Endothelial cell (in vitro differentiated cells): ENCODE results near the gene PISD. TPM values are rescaled to one million over a fixed set of nuclear protein-coding genes. Genes with fewer than 3 reads are reported as not detected.
A peak's percentile ranks its signal among the peaks of the same experiment; 100 is the strongest.

Experiments
- DNase-seq: peaks from one replicate; pipeline ENCODE4 v3.0.0; 2021; ENCODE audit warnings: low spot score
- H3K27ac Mint-ChIP-seq: one replicate; pipeline ENCODE4 v1.8.0; 2021; ENCODE audit warnings: mixed read lengths, inconsistent platforms; ENCODE audit not compliant: unreplicated experiment
- H3K27me3 Mint-ChIP-seq: one replicate; pipeline ENCODE4 v1.8.0; 2021; ENCODE audit warnings: mild to moderate bottlenecking, moderate library complexity, mixed read lengths, inconsistent platforms; ENCODE audit not compliant: unreplicated experiment
- H3K36me3 Mint-ChIP-seq: one replicate; pipeline ENCODE4 v1.8.0; 2021; ENCODE audit warnings: mild to moderate bottlenecking, low read depth, mixed read lengths, inconsistent platforms; ENCODE audit not compliant: unreplicated experiment
- H3K4me1 Mint-ChIP-seq: one replicate; pipeline ENCODE4 v1.8.0; 2021; ENCODE audit warnings: mild to moderate bottlenecking, mixed read lengths, inconsistent platforms; ENCODE audit not compliant: unreplicated experiment
- H3K4me3 Mint-ChIP-seq: one replicate; pipeline ENCODE4 v1.8.0; 2021; ENCODE audit warnings: mild to moderate bottlenecking, mixed read lengths, inconsistent platforms; ENCODE audit not compliant: unreplicated experiment
- H3K9me3 Mint-ChIP-seq: one replicate; pipeline ENCODE4 v1.8.0; 2021; ENCODE audit warnings: mixed read lengths, inconsistent platforms; ENCODE audit not compliant: unreplicated experiment
- total RNA-seq: library from RNA; stranded (reverse); fragmentation: NEBNext Ultra II Directional; extraction: Animal tissue kit (Norgen Biotek cat#: 25700); gene quantifications from one replicate; pipeline ENCODE4 v1.2.1, GENCODE V29; 2021; ENCODE audit not compliant: unreplicated experiment
- TF ChIP-seq, protein P1 (sequence below): fragments of 200-600 bp; sonication (generic); IDR thresholded peaks from one replicate; pipeline ENCODE4 v1.5.0; 2021; ENCODE audit warnings: antibody characterized with exemption; ENCODE audit not compliant: unreplicated experiment

The PISD gene
- total RNA-seq, 1 donor from 2014 or later: 53.0 TPM

DNA sequence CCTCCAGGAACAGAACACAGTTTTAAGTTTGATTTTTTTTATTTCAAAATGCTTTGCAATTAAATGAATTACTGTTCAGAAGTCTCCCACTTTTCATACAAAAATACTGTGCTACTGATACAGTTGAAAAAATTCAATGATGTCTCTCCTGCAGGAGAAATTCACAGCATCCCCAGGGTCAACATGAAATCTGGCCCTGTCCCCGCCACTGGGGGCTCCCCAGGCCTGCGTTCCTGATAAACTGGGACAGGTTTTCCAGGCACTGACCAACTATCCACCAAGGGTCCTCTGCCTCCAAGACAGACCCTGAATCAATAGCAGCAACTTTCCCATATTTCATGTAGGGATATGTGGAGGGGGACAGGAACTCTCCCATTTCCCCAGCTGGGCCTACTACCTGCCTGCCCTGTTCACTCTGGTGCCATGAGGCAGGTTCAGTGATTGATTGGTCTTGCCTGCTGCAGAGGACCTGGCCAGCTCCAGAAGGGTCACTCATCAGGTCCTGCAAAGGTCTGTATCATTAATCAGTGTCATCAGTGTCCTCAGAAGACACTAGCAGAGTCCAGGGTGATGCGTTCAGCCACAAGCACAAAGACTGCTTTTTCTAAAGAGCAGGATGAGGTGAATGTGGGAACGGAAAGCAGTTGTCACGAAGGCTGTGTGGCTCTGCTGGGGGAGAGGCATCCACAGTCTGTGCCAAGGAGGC lies 43.4 kb downstream of the PISD start:
- DNase-seq: no peak
- Mint-ChIP-seq H3K27me3 (peaks cover 18% of the 10 kb centered on the region), H3K4me1 (peaks cover 27% of the 10 kb centered on the region), H3K4me3 (no peak overlapping the region), H3K9me3 (no peaks in the 10 kb centered on the region), H3K36me3 (peaks cover 21% of the 10 kb centered on the region), H3K27ac (no peak overlapping the region)
- TF ChIP-seq, protein P1, sequence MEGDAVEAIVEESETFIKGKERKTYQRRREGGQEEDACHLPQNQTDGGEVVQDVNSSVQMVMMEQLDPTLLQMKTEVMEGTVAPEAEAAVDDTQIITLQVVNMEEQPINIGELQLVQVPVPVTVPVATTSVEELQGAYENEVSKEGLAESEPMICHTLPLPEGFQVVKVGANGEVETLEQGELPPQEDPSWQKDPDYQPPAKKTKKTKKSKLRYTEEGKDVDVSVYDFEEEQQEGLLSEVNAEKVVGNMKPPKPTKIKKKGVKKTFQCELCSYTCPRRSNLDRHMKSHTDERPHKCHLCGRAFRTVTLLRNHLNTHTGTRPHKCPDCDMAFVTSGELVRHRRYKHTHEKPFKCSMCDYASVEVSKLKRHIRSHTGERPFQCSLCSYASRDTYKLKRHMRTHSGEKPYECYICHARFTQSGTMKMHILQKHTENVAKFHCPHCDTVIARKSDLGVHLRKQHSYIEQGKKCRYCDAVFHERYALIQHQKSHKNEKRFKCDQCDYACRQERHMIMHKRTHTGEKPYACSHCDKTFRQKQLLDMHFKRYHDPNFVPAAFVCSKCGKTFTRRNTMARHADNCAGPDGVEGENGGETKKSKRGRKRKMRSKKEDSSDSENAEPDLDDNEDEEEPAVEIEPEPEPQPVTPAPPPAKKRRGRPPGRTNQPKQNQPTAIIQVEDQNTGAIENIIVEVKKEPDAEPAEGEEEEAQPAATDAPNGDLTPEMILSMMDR: no peak

DNA sequence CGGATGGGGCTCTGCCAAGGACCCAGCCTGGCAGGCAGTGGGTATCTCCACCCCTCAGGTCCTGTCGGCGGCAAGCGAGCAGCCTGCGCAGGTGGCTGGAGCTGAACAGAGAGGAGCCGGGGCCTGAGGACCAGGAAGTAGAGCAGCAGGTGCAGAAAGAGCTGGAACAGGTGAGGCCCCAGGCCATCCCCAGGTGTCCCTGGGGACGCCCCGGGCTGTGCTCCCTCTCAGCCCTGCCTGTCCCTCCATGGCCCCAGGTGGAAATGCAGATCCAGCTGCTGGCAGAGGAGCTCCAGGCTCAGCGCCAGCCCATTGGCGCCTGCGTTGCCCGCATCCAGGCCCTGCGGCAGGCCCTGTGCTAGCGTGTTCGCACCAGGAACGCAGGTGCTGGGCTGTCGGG lies 44.0 kb downstream of the PISD start:
- Mint-ChIP-seq H3K9me3 (no peaks in the 10 kb centered on the region), H3K4me1 (peaks cover 27% of the 10 kb centered on the region), H3K27me3 (peaks cover 15% of the 10 kb centered on the region), H3K4me3 (no peak overlapping the region), H3K27ac (no peak overlapping the region), H3K36me3 (peaks cover 21% of the 10 kb centered on the region)
- no peak for DNase-seq
- TF ChIP-seq, protein P1: no peak

DNA sequence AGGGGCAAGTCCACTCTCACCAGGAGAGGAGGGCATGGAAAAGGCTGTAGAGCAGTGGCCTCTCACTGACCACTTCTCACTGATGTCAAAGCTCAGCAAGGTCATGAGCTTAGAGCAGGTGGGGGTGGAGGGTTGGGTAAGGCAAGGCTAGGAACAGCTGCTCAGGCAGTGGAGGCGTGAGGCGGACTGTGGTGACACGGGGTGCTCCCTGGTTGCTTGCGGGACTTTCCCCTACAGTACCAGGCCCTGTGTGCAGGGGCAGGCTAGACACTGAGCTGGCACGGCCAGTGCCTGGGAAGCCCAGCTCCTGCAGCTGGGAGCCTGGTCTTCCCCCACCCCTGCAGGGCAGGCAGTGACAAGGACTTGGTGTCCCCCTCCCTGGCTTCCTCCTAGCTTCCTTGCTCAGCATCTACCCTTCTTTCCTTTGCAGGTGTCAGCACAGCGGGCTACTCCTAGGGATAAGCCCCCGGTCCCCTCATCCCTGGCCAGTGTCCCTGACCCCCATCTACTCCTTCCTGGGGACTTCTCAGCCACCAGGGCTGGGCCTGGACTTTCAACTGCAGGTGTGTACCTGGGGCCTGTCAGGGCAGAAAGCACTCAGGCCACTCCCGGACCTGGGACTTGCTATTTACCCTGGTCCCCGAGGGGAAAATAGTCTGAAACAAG lies 45.6 kb downstream of the PISD start:
- Mint-ChIP-seq H3K27ac (peak overlapping the region; percentile 85), H3K4me3 (no peak overlapping the region)
- no peak for DNase-seq

DNA sequence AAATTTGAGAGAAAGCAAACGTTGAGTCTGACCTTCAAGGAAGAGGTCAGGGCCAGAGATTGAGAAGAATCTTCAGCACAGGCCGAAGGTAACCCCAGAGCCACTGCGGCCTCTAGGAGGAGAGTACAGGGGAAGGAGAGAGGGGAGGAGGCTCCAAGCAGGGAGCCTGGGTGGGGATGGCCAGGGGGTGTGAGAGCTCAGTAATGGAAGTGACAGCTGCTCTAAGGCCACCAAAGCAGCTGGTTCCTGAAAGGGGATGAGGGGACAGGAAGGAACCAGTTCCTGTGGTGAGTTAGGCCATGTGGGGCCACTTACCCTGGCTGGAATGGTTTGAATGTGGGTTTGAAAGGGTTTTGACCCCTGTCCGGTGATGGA lies 46.1 kb downstream of the PISD start:
- no peak for DNase-seq
- peak overlapping the region; percentile 22 for H3K4me3 Mint-ChIP-seq
- TF ChIP-seq, protein P1: no peak
- no peaks in the 10 kb centered on the region for H3K9me3 Mint-ChIP-seq
- H3K36me3 Mint-ChIP-seq: peaks cover 21% of the 10 kb centered on the region
- H3K27ac Mint-ChIP-seq: peak overlapping the region; percentile 85
- peaks cover 14% of the 10 kb centered on the region for H3K27me3 Mint-ChIP-seq
- peaks cover 21% of the 10 kb centered on the region for H3K4me1 Mint-ChIP-seq

More for the DNA sequence above, 45.6 kb downstream of the PISD start:
- TF ChIP-seq, protein P1: no peak
- Mint-ChIP-seq H3K4me1 (peaks cover 23% of the 10 kb centered on the region), H3K36me3 (peaks cover 21% of the 10 kb centered on the region), H3K9me3 (no peaks in the 10 kb centered on the region), H3K27me3 (peaks cover 14% of the 10 kb centered on the region)

DNA sequence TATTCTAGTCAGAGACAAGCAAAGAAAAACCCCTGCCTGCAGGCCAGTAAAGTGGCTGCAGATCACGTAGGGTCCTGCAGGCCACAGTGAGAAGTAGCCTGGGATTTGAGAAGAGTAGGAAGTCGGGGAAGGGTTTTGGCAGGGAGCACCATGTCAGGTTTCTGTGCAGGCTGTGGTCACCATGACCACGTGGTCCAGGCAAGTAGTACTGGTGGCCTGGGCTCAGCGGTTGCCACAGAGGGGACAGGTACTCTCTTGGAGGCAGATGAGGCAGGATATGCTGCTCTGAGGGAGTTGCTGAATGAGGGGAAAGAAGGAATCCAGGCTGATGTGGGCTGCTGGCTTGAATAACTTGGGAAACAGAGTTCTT lies 46.5 kb downstream of the PISD start:
- Mint-ChIP-seq H3K27ac (peak overlapping the region; percentile 85), H3K27me3 (peaks cover 11% of the 10 kb centered on the region), H3K4me3 (no peak overlapping the region), H3K9me3 (no peaks in the 10 kb centered on the region), H3K4me1 (peaks cover 21% of the 10 kb centered on the region), H3K36me3 (peaks cover 21% of the 10 kb centered on the region)
- TF ChIP-seq, protein P1: no peak
- no peak for DNase-seq
